IMR-90 (cell line): ENCODE results near the gene EPHX1.

Experiments
- CHD1 ChIP-seq: IDR thresholded peaks from 2 replicates; pipeline ENCODE4 v1.6.1; 2012; ENCODE audit warnings: low read depth, low read length, improper control_type of control experiment
- ELK1 ChIP-seq: fragments of 150-350 bp; IDR thresholded peaks from 2 replicates; pipeline ENCODE4 v1.6.1; 2016; ENCODE audit warnings: low read depth, mild to moderate bottlenecking, low read length, moderate library complexity, borderline replicate concordance
- TF ChIP-seq, protein P1 (sequence below): conservative IDR thresholded peaks from 2 replicates; pipeline ENCODE4 v1.5.1; 2012; ENCODE audit warnings: mild to moderate bottlenecking, low read depth, low read length, improper control_type of control experiment

DNA sequence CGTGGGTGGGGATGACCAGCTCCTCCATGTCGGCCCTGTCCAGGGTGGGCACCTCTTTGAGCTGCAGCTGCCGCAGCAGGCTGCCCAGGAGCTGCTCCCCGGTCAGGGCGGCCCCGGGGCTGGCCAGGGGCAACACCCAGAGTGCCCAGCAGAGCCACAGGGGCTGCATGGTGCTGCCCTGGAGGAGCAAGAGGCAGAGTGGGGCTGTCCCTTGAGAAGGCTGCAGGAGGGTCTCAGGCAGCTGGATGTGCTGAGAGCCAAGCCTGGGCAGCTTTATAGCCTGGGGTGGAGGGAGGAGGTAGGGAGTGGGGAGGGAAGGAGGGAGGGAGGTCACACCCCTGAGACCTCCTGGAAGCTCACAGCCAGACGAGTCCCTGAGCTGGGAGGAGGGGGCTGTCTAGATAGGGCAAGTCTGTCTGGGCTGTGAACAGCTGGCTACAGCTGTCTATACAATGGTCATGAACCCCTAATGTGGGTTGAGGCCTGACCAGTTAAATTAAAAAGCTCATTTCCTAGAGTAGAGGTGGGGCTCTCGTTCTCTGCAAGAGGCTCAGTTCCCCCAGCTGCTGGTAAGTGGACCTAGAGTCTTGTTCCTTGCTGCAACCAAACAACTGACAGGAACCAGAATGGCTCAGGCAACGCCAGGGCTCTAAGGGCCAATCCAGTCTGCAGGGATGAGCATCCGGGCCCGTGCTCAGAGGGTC is 79.1 kb downstream of the EPHX1 start, which contains the start of gene LEFTY1:
- TF ChIP-seq, protein P1, sequence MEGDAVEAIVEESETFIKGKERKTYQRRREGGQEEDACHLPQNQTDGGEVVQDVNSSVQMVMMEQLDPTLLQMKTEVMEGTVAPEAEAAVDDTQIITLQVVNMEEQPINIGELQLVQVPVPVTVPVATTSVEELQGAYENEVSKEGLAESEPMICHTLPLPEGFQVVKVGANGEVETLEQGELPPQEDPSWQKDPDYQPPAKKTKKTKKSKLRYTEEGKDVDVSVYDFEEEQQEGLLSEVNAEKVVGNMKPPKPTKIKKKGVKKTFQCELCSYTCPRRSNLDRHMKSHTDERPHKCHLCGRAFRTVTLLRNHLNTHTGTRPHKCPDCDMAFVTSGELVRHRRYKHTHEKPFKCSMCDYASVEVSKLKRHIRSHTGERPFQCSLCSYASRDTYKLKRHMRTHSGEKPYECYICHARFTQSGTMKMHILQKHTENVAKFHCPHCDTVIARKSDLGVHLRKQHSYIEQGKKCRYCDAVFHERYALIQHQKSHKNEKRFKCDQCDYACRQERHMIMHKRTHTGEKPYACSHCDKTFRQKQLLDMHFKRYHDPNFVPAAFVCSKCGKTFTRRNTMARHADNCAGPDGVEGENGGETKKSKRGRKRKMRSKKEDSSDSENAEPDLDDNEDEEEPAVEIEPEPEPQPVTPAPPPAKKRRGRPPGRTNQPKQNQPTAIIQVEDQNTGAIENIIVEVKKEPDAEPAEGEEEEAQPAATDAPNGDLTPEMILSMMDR = no peak
- TF ChIP-seq CHD1 (no peak), ELK1 (no peak)
